NB4 (cell line): ENCODE measurements around the gene CAMKV.

ENCODE experiments used
- CTCF ChIP-seq: IDR thresholded peaks from one replicate; pipeline ENCODE4 v1.5.1; 2012; ENCODE audit warnings: low read depth, low read length
- POLR2A ChIP-seq: IDR thresholded peaks from 2 replicates; pipeline ENCODE4 v1.6.1; 2011; ENCODE audit warnings: mild to moderate bottlenecking; ENCODE audit not compliant: insufficient read length; ENCODE audit errors: extremely low read depth
- TF ChIP-seq, protein P1 (sequence below): IDR thresholded peaks from 2 replicates; pipeline ENCODE4 v1.6.1; 2011; ENCODE audit warnings: low read depth, low read length

DNA sequence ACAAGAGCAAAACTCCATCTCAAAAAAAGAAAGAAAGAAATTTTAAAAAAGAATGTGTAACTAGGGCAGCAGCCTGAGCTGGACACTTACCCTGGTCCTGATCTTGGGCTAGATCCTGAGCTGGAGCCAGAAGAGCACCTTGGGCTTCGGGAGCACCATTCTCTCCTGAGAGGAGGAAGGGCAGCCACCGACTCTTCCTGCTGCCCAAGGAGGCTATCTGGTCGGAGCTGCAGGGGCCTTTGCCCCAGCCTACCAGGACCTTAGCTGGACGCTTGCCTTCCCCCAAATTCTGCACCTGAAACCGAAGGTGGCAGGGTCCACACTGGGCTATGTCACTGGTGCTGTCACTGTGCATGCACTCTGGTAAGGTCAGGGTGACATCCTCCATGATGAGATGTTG lies 6.9 kb upstream of the CAMKV start:
- TF ChIP-seq POLR2A (no peak), CTCF (no peak)
- TF ChIP-seq, protein P1, sequence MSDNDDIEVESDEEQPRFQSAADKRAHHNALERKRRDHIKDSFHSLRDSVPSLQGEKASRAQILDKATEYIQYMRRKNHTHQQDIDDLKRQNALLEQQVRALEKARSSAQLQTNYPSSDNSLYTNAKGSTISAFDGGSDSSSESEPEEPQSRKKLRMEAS = no peak
